NCI-H748 treated with DMSO at 0.1 percent for 48 hours (cell line): Measurements from ENCODE around the gene PKD2.
"Not testable (repeated sequence)": the region's sequence is repeated elsewhere in the genome, so short reads cannot be mapped to it uniquely, and the experiment has no call there.

Source experiments
- DNase-seq: peaks from one replicate; lab custom pipeline; 2025; lab: John Stamatoyannopoulos, UW

Gene PKD2

DNA sequence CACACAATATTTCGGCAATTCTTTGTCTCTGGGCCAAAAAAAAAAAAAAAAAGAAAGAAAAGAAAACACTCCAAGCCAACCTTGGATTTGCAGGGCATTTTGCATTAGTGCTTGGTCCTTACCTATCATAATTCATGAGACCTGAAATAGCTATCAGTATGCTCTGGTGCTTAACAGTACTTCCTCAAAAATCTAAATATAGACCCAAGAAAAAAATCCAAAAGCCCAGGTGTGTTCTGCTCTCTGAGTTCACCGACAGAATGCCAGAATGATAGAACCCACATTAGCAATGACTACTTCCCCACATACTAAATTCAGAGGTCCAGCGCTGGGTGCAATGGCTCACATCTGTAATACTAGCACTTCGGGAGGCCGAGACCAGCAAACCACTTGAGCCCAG lies 108.2 kb downstream of the PKD2 start:
- DNase-seq: no peak

DNA sequence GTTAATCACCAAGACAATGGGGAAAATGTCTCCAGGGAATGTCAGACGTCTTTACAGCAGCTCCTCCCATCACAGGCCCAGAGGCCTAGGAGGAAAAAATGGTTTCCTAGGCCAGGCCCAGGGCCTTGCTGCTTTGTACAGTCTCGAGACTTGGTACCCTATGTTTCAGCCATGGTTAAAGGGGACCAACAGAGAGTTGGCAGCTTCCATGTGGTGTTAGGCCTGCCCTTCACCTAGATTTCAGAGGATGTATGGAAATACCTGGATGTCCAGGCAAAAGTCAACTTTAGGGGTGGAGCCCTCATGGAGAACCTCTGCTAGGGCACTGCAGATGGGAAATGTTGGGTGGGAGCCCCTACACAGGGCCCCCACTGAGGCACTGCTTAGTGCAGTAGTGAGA lies 112.5 kb downstream of the PKD2 start:
- no peak for DNase-seq

DNA sequence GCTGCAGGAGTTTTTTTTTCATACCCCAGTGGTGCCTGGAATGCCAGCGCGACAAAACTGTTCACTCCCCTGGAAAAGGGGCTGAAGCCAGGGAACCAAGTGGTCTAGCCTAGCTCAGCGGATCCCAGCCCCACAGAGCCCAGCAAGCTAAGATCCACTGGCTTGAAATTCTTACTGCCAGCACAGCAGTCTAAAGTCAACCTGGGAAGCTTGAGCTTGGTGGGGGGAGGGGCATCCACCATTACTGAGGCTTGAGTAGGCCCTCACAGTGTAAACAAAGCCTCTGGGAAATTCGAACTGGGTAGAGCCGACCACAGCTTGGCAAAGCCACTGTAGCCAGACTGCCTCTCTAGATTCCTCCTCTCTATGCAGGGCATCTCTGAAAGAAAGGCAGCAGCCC lies 114.8 kb downstream of the PKD2 start:
- not testable (repeated sequence) for DNase-seq
